HepG2 (cell line): ENCODE data around the gene CASKIN2. TPM values are rescaled to one million over a fixed set of nuclear protein-coding genes. Genes with fewer than 3 reads are reported as not detected.
A peak's percentile ranks its signal among the peaks of the same experiment; 100 is the strongest.

ENCODE experiments used
- ATAC-seq: fragments of 200-7000 bp; cut with Tn5 transposase; 3 replicates; pipeline ENCODE4 v1.9.1; 2020; ENCODE audit warnings: mild to moderate bottlenecking, moderate library complexity
- Bru-seq: library from RNA; stranded (reverse); fragments of 400-500 nt; gene quantifications from one replicate; lab custom pipeline; 2021; lab: Mats Ljungman, UMichigan
- BruChase-seq, 2 experiments: library from RNA; stranded (reverse); fragments of 400-500 nt; gene quantifications; one replicate each; lab custom pipeline; 2021; lab: Mats Ljungman, UMichigan
- BruUV-seq: library from RNA; stranded (reverse); fragments of 400-500 nt; replicated peaks from 2 replicates; lab custom pipeline; 2021; lab: Mats Ljungman, UMichigan
- CTCF ChIA-PET: fragments of 300-600 bp; formaldehyde crosslinking; extraction: SDS; loops from one replicate; lab custom pipeline; 2021; ENCODE audit warnings: low total read pairs, inconsistent platforms, low intra/inter-chr PET ratio; lab: Yijun Ruan, JAX
- POLR2A ChIA-PET: fragments of 350-600 bp; sonication (Branson Sonifier 250); formaldehyde crosslinking; loops from one replicate; lab custom pipeline; 2020; ENCODE audit warnings: antibody characterized with exemption, inconsistent platforms; lab: Yijun Ruan, JAX
- DNase-seq: peaks from one replicate; pipeline ENCODE4 v3.0.0-alpha.2; 2015; ENCODE audit warnings: low spot score
- FAIRE-seq: peaks from 3 replicates; lab custom pipeline; 2011; peaks lifted over from hg19 to GRCh38; lab: Jason Lieb, UNC
- H2AFZ ChIP-seq: one replicate; pipeline ENCODE4 v1.6.1; 2011; ENCODE audit warnings: low read length, inconsistent platforms
- H3K27ac ChIP-seq: fragments of 300-600 bp; 3 replicates; pipeline ENCODE4 v1.8.0; 2011; ENCODE audit warnings: mixed run types, mild to moderate bottlenecking, mixed read lengths, low read length, inconsistent platforms; ENCODE audit not compliant: insufficient read depth; ENCODE audit errors: extremely low read length
- H3K27me3 ChIP-seq, 2 experiments: fragments of 200-600 bp in 1 of 2; 2 replicates in 1 of 2; 3 replicates in 1 of 2; pipeline versions ENCODE4 v1.6.0 to v1.8.0; 2011; ENCODE audit warnings: low read length in 2 of 2, mild to moderate bottlenecking in 2 of 2, moderate library complexity in 2 of 2, inconsistent platforms in 1 of 2; ENCODE audit not compliant: insufficient read depth in 2 of 2, control insufficient read depth in 1 of 2
- H3K36me3 ChIP-seq, 2 experiments: fragments of 200-600 bp in 1 of 2; replicated peaks in 1 of 2; 2 replicates in 1 of 2; 3 replicates in 1 of 2; pipeline versions ENCODE4 v1.5.1 to v1.8.0; 2011; ENCODE audit warnings: low read length in 2 of 2, inconsistent platforms in 1 of 2; ENCODE audit not compliant: insufficient read depth in 2 of 2, control insufficient read depth in 1 of 2
- H3K4me1 ChIP-seq: 2 replicates; pipeline ENCODE4 v1.5.1; 2012; ENCODE audit warnings: low read length, inconsistent platforms; ENCODE audit not compliant: insufficient read depth
- H3K4me2 ChIP-seq: 2 replicates; pipeline ENCODE4 v1.6.0; 2011; ENCODE audit warnings: low read depth, low read length, inconsistent platforms
- H3K4me3 ChIP-seq, 3 experiments: fragments of 200-600 bp in 1 of 3; sonication (generic), shearing (Covaris generic) in 1 of 3; replicated peaks in 1 of 3; 2 replicates each; pipeline ENCODE4 v1.5.1; 2011 to 2016; ENCODE audit warnings: low read length in 3 of 3, inconsistent platforms in 2 of 3, low read depth in 2 of 3, mild to moderate bottlenecking in 2 of 3, control low read depth in 1 of 3, mixed read lengths in 1 of 3; ENCODE audit not compliant: insufficient read depth in 1 of 3
- H3K79me2 ChIP-seq: one replicate; pipeline ENCODE4 v1.6.1; 2011; ENCODE audit warnings: low read length, inconsistent platforms; ENCODE audit not compliant: insufficient read depth
- H3K9ac ChIP-seq: 2 replicates; pipeline ENCODE4 v1.6.0; 2011; ENCODE audit warnings: mild to moderate bottlenecking, low read depth, low read length, inconsistent platforms; ENCODE audit not compliant: insufficient read depth
- H3K9me3 ChIP-seq: 2 replicates; pipeline ENCODE4 v1.5.1; 2012; ENCODE audit warnings: mild to moderate bottlenecking, low read length
- H4K20me1 ChIP-seq: 2 replicates; pipeline ENCODE4 v1.6.0; 2011; ENCODE audit warnings: inconsistent platforms, mild to moderate bottlenecking, low read length, moderate library complexity; ENCODE audit not compliant: insufficient read depth
- AFF4 ChIP-seq: sonication (generic); formaldehyde crosslinking; IDR thresholded peaks from 2 replicates; pipeline ENCODE4 v1.4.0; 2020; ENCODE audit warnings: missing genetic modification reagents
- DMAP1 ChIP-seq: IDR thresholded peaks from 2 replicates; pipeline ENCODE4 v1.6.1; 2016
- EP300 ChIP-seq, 3 experiments: sonication (generic) in 1 of 3; formaldehyde crosslinking in 1 of 3; IDR thresholded peaks; 2 replicates each; pipeline versions ENCODE4 v1.5.1 to v1.6.1; 2011 to 2020; ENCODE audit warnings: low read depth in 2 of 3, low read length in 2 of 3, borderline replicate concordance in 1 of 3, improper control_type of control experiment in 1 of 3, mild to moderate bottlenecking in 1 of 3, missing genetic modification reagents in 1 of 3, moderate library complexity in 1 of 3
- ETV5 ChIP-seq: IDR thresholded peaks from 2 replicates; pipeline ENCODE4 v1.6.1; 2018; ENCODE audit warnings: missing biosample characterization, missing genetic modification reagents, inconsistent platforms, borderline replicate concordance
- HDAC1 ChIP-seq: sonication (generic); formaldehyde crosslinking; IDR thresholded peaks from 2 replicates; pipeline ENCODE4 v1.5.1; 2020; ENCODE audit warnings: mild to moderate bottlenecking, missing genetic modification reagents
- HDAC6 ChIP-seq: fragments of 200-600 bp; sonication (generic); IDR thresholded peaks from 2 replicates; pipeline ENCODE4 v1.7.0; 2017; ENCODE audit warnings: mild to moderate bottlenecking, antibody characterized with exemption, low read length, low read depth
- HMGA1 ChIP-seq: sonication (generic); formaldehyde crosslinking; conservative IDR thresholded peaks from 2 replicates; pipeline ENCODE4 v1.4.0; 2020; ENCODE audit warnings: missing genetic modification reagents
- KDM3A ChIP-seq: IDR thresholded peaks from 2 replicates; pipeline ENCODE4 v1.6.1; 2018; ENCODE audit warnings: low read depth, missing compliant biosample characterization
- NFYB ChIP-seq: sonication (generic); formaldehyde crosslinking; IDR thresholded peaks from 2 replicates; pipeline ENCODE4 v1.4.0; 2020; ENCODE audit warnings: missing genetic modification reagents
- THAP7 ChIP-seq: sonication (generic); formaldehyde crosslinking; IDR thresholded peaks from 2 replicates; pipeline ENCODE4 v1.8.1; 2023; ENCODE audit warnings: mild to moderate bottlenecking, missing genetic modification reagents
- ZNF552 ChIP-seq: sonication (generic); formaldehyde crosslinking; IDR thresholded peaks from 2 replicates; pipeline ENCODE4 v1.9.0; 2022; ENCODE audit warnings: missing genetic modification reagents, mild to moderate bottlenecking, borderline replicate concordance
- WGBS: methylation state at CpG from one replicate; pipeline ENCODE4 v1.1.6; 2017; ENCODE audit warnings: low lambda C conversion rate; 5-methylcytosine and 5-hydroxymethylcytosine counted together
- in situ Hi-C: cut with HindIII; loops from 2 replicates; pipeline ENCODE4 v1.10.0; 2017; ENCODE audit warnings: low pct_unique_long_range_greater_than_20kb; ENCODE audit not compliant: extremely low pct_ligation_motif_present
- intact Hi-C: fragments of 100-400 bp; cut with micrococcal nuclease; formaldehyde crosslinking; loops from one replicate; pipeline ENCODE4 v1.10.0; 2022; ENCODE audit not compliant: unreplicated experiment
- long read RNA-seq, 2 experiments: library from RNA in 1 of 2; library from polyadenylated mRNA in 1 of 2; stranded (forward) in 1 of 2; unstranded in 1 of 2; transcript quantifications; one replicate each; pipeline ENCODE4 v2.0.0, GENCODE V29; 2019 to 2022
- polyA minus RNA-seq, 3 experiments: library from RNA; depleted of rRNA, polyadenylated mRNA; stranded (reverse); fragments of >200 nt; gene quantifications; 2 replicates each; pipeline ENCODE4 v1.2.3, GENCODE V29; 2011; ENCODE audit warnings: low replicate concordance in 1 of 3
- polyA plus RNA-seq, 8 experiments: library from polyadenylated mRNA; depleted of rRNA in 3 of 8; stranded (reverse) in 7 of 8; unstranded in 1 of 8; fragments of >200 nt; fragmentation: Illumina TruSeq in 4 of 8; extraction: Trizol in 4 of 8; gene quantifications; 2 replicates each; pipeline versions ENCODE4 v1.2.1 to v1.2.3, GENCODE V29; 2011 to 2016; ENCODE audit warnings: low read depth in 4 of 8, missing spikeins in 1 of 8, mixed read lengths in 1 of 8; ENCODE audit not compliant: insufficient read depth in 1 of 8
- total RNA-seq, 5 experiments: library from RNA; depleted of rRNA; stranded (reverse); fragments of >200 nt; fragmentation: Illumina TruSeq; extraction: Trizol; gene quantifications; 2 replicates each; pipeline ENCODE4 v1.2.3, GENCODE V29; 2016; ENCODE audit warnings: low read depth in 1 of 5

Gene CASKIN2
- total RNA-seq (2016; rRNA removed; fragmentation: Illumina TruSeq; extraction: Trizol) (5.2 and 10.6 TPM in 2 replicates), polyA plus RNA-seq (2011; rRNA removed) (6.8 and 7.8 TPM in 2 replicates), polyA minus RNA-seq (2011; rRNA and poly(A)+ RNA removed; ENCODE audit: low replicate concordance) (11.8 and 14.9 TPM in 2 replicates), Bru-seq, nascent RNA (percentile 50 among the genes with signal in this experiment), BruChase-seq, experiment 1, labeled RNA remaining after a 6-hour chase (percentile 65 among the genes with signal in this experiment), BruChase-seq, experiment 2, labeled RNA remaining after a 2-hour chase (percentile 58 among the genes with signal in this experiment)
- total RNA-seq (2016; cell fraction: cytosol; rRNA removed; fragmentation: Illumina TruSeq; extraction: Trizol; ENCODE audit: low read depth), result 1.5 and 1.8 TPM in 2 replicates
- total RNA-seq (2016; cell fraction: insoluble cytoplasmic fraction; rRNA removed; fragmentation: Illumina TruSeq; extraction: Trizol), result 4.9 and 7.5 TPM in 2 replicates
- total RNA-seq (2016; cell fraction: membrane; rRNA removed; fragmentation: Illumina TruSeq; extraction: Trizol), result 3.4 and 4.1 TPM in 2 replicates
- total RNA-seq (2016; cell fraction: nucleus; rRNA removed; fragmentation: Illumina TruSeq; extraction: Trizol), result 6.8 and 8.0 TPM in 2 replicates
- polyA plus RNA-seq (2011; cell fraction: cytosol; rRNA removed), result 1.9 and 2.2 TPM in 2 replicates
- polyA plus RNA-seq (2011; cell fraction: nucleus; rRNA removed), result 23.6 and 26.5 TPM in 2 replicates
- 6.2 and 9.6 TPM in 2 replicates for polyA plus RNA-seq (2012)
- polyA plus RNA-seq (2016; cell fraction: cytosol; fragmentation: Illumina TruSeq; extraction: Trizol; ENCODE audit: low read depth), result 0.61 and 0.68 TPM in 2 replicates
- polyA plus RNA-seq (2016; cell fraction: insoluble cytoplasmic fraction; fragmentation: Illumina TruSeq; extraction: Trizol; ENCODE audit: low read depth), result 4.4 and 7.0 TPM in 2 replicates
- 1.6 and 1.8 TPM in 2 replicates for polyA plus RNA-seq (2016; cell fraction: membrane; fragmentation: Illumina TruSeq; extraction: Trizol; ENCODE audit: low read depth)
- 16.3 and 16.6 TPM in 2 replicates for polyA plus RNA-seq (2016; cell fraction: nucleus; fragmentation: Illumina TruSeq; extraction: Trizol; ENCODE audit: insufficient read depth, low read depth)
- polyA minus RNA-seq (2011; cell fraction: cytosol; rRNA and poly(A)+ RNA removed), result 4.9 and 5.0 TPM in 2 replicates
- 17.0 and 20.4 TPM in 2 replicates for polyA minus RNA-seq (2011; cell fraction: nucleus; rRNA and poly(A)+ RNA removed)
- long read RNA-seq, experiment 1, partial matches to known transcripts, result 1 of 2 reads
- long read RNA-seq, experiment 1, other reads (novel, unspliced or antisense), result 1 of 2 reads
- long read RNA-seq, experiment 2, full-length matches to known transcripts, result 8 of 45 reads
- long read RNA-seq, experiment 2, partial matches to known transcripts, result 17 of 45 reads
- long read RNA-seq, experiment 2, other reads (novel, unspliced or antisense), result 20 of 45 reads

GRCh38 chr17:75515496-75516254 is at the start of gene CASKIN2:
TSS of gene CASKIN2 (minus strand) at chr17:75515537. CDS start at chr17:75513804, 1,733 bp downstream.
- H3K4me1 ChIP-seq, result peaks cover 53% of the 10 kb centered on the region
- TF ChIP-seq EP300 (IDR thresholded peaks at IDR 0.05; ENCODE audit: low read depth in 2 of 2, low read length in 2 of 2) (0 out of 4 replicates have a peak, but pooled peaks of 1 of the 2 experiments have one; percentile 4), EP300 (CRISPR knock-in tag; IDR thresholded peaks at IDR 0.05; ENCODE audit: borderline replicate concordance) (no peak; the same call in 1 of the 2 replicates), ETV5 (CRISPR knock-in tag) (peak; percentile 66), HDAC6 (no peak), NFYB (CRISPR knock-in tag) (peak; percentile 69), HDAC1 (CRISPR knock-in tag) (peak; percentile 93), HMGA1 (CRISPR knock-in tag) (no peak), AFF4 (CRISPR knock-in tag) (no peak; the same call in 1 of the 2 replicates), KDM3A (peak; percentile 94), ZNF552 (peak; percentile 99), THAP7 (CRISPR knock-in tag) (peak; percentile 90; the same call in 1 of the 2 replicates), DMAP1 (CRISPR knock-in tag) (peak; percentile 74)

More at GRCh38 chr17:75515496-75516254, at the start of gene CASKIN2:
- peak within 1 kb of the TSS; percentile 51 for H3K27ac ChIP-seq
- intact Hi-C loops (loop anchor here (1.0 to 2.0 kb wide), 2 partner anchors 89 to 431 kb away; no protein-coding TSS in a partner anchor), in situ Hi-C loops (no loop called here)
- H3K79me2 ChIP-seq, result peaks cover 10% of the 10 kb centered on the region
- H3K9ac ChIP-seq, result peak within 1 kb of the TSS; percentile 75
- H2AFZ ChIP-seq, result no peak within 1 kb of the TSS
- ChIA-PET CTCF (interaction anchor here (0.8 to 3.1 kb wide), 7 partner anchors 9 to 89 kb away, joined by 3 to 26 read pairs (median 7); partner anchors contain the start of gene LLGL2), POLR2A (interaction anchor here (0.5 to 2.5 kb wide), 18 partner anchors 9 to 264 kb away, joined by 3 to 29 read pairs (median 6); partner anchors contain the start of genes GALK1, GGA3, GRB2 and LLGL2)
- 0% methylated on average over 34 of the region's 78 CpGs for WGBS
- FAIRE-seq (peak; percentile 12), ATAC-seq (peak; percentile 65), DNase-seq (peak; percentile 86)
- no peaks in the 10 kb centered on the region; a peak in 1 of 5 replicates for H3K27me3 ChIP-seq
- H3K9me3 ChIP-seq, result no peaks in the 10 kb centered on the region
- peak within 1 kb of the TSS; percentile 68 to 93 (median 79) for H3K4me3 ChIP-seq
- H4K20me1 ChIP-seq, result peaks cover 10% of the 10 kb centered on the region; the same call in 1 of the 2 replicates
- BruUV-seq, result no TSS peak
- peak within 1 kb of the TSS; percentile 91 for H3K4me2 ChIP-seq
- H3K36me3 ChIP-seq, result peaks cover 5 to 10% of the 10 kb centered on the region in 2 experiments; a peak in 4 of 5 replicates
